Fibroblast of lung (primary cell): ENCODE results near the gene SDE2.

Experiments
- EZH2 ChIP-seq: IDR thresholded peaks from 2 replicates; pipeline ENCODE4 v1.5.1; 2012; ENCODE audit warnings: low read length, control low read depth, mild to moderate bottlenecking; ENCODE audit errors: missing control alignments
- TF ChIP-seq, protein P1 (sequence below), 2 donors: IDR thresholded peaks in 1 of 2; conservative IDR thresholded peaks in 1 of 2; 1 replicate in 1 of 2; 2 replicates in 1 of 2; pipeline ENCODE4 v1.5.1; 2011 to 2012; ENCODE audit warnings: low read length in 2 of 2, control low read depth in 1 of 2, inconsistent platforms in 1 of 2, low read depth in 1 of 2, mild to moderate bottlenecking in 1 of 2

DNA sequence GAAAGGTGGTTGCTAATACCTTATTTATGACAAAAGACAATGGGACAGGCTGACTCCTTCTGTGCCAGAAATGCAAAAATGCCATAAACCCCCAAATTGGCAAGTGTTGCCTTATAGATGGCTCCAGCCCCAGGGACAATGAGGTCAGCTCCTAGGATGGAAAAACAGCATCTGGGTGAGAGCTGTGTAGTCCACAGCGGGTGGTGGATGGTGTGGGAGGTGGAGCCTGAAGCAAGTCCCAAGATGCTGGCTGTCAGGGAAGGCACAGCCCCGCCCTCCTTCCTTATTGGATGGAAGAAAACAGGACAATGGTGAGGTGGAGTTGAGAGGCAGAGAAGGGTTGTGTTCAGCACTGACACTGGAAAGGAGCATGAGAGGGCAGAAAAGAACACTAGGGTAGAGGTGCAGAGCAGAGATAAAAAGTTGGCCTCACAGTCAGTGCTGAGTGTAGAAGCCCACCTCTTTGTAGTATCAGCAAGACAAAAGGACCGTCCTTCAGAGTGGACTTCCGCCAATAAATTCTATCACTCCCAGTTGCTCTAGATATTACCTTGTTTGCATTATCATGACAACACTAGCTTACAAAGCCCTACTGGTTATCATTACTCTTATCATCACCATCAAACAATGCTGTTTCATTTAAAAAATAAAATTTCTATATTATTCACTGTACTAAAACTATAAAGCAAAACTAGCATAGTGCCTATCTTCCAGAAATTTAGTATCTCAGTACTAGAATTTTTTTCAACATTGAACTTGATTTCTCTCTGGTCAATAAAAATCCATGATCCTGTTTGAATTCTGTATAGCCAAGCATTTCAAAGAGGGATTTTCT is 3.7 kb upstream of the SDE2 start:
- TF ChIP-seq, protein P1, sequence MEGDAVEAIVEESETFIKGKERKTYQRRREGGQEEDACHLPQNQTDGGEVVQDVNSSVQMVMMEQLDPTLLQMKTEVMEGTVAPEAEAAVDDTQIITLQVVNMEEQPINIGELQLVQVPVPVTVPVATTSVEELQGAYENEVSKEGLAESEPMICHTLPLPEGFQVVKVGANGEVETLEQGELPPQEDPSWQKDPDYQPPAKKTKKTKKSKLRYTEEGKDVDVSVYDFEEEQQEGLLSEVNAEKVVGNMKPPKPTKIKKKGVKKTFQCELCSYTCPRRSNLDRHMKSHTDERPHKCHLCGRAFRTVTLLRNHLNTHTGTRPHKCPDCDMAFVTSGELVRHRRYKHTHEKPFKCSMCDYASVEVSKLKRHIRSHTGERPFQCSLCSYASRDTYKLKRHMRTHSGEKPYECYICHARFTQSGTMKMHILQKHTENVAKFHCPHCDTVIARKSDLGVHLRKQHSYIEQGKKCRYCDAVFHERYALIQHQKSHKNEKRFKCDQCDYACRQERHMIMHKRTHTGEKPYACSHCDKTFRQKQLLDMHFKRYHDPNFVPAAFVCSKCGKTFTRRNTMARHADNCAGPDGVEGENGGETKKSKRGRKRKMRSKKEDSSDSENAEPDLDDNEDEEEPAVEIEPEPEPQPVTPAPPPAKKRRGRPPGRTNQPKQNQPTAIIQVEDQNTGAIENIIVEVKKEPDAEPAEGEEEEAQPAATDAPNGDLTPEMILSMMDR (conservative IDR thresholded peaks at IDR 0.05 in 1 of 2, IDR thresholded peaks at IDR 0.05 in 1 of 2; ENCODE audit: low read depth in 1 of 2, low read length in 2 of 2): no peak
- TF ChIP-seq EZH2: no peak
